ENCODE data around the gene KCNA10.

The KCNA10 gene

GRCh38 chr1:110485725-110486124, 33.2 kb downstream of the KCNA10 start:
- TF ChIP-seq POLR2AphosphoS5 (IDR thresholded peaks at IDR 0.05; ENCODE audit: low read depth, low read length) (no peak), FOXP2 (optimal IDR thresholded peaks at IDR 0.05; ENCODE audit: borderline replicate concordance, extremely low read depth, extremely low read length, insufficient read depth) (no peak), SIN3A (IDR thresholded peaks at IDR 0.05; ENCODE audit: borderline replicate concordance, insufficient read depth, low read length) (no peak), TAF1 (IDR thresholded peaks at IDR 0.05; ENCODE audit: borderline replicate concordance, insufficient read depth, low read length) (no peak), REST (IDR thresholded peaks at IDR 0.05; ENCODE audit: insufficient read depth in 1 of 2, low read depth in 2 of 2, low read length in 2 of 2) (no peak)

GRCh38 chr1:110484801-110485200, 34.2 kb downstream of the KCNA10 start:
- no peak for TF ChIP-seq TAF1 (IDR thresholded peaks at IDR 0.05; ENCODE audit: borderline replicate concordance, insufficient read depth, low read length)
- no peak for TF ChIP-seq REST (IDR thresholded peaks at IDR 0.05; ENCODE audit: insufficient read depth in 1 of 2, low read depth in 2 of 2, low read length in 2 of 2)
- no peak for TF ChIP-seq POLR2AphosphoS5 (IDR thresholded peaks at IDR 0.05; ENCODE audit: low read depth, low read length)
- TF ChIP-seq FOXP2 (optimal IDR thresholded peaks at IDR 0.05; ENCODE audit: borderline replicate concordance, extremely low read depth, extremely low read length, insufficient read depth) = no peak
- no peak for TF ChIP-seq SIN3A (IDR thresholded peaks at IDR 0.05; ENCODE audit: borderline replicate concordance, insufficient read depth, low read length)

DNA sequence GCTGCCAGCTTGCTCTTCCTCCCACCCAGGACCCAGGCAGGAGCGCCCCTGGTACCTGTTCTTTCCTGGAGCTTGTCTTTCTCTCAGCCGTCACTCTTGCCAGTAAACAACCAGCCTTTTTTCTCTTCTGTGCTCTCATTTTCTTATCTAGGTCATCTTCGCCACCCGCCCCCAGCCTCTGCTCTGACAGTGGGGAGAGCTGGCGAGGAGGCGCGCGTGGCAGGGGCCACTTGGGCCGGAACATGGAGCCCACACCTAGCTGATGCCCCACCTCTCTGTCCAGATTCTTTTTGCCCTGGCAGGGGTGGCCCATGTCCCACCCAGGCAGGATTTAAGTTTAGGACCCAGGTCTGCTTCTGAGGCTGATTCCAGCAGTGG, 35.7 kb downstream of the KCNA10 start:
- TF ChIP-seq SIN3A (IDR thresholded peaks at IDR 0.05; ENCODE audit: borderline replicate concordance, insufficient read depth, low read length) = no peak
- no peak for TF ChIP-seq POLR2AphosphoS5 (IDR thresholded peaks at IDR 0.05; ENCODE audit: low read depth, low read length)
- no peak for TF ChIP-seq FOXP2 (optimal IDR thresholded peaks at IDR 0.05; ENCODE audit: borderline replicate concordance, extremely low read depth, extremely low read length, insufficient read depth)
- no peak for TF ChIP-seq TAF1 (IDR thresholded peaks at IDR 0.05; ENCODE audit: borderline replicate concordance, insufficient read depth, low read length)
- no peak for TF ChIP-seq REST (IDR thresholded peaks at IDR 0.05; ENCODE audit: insufficient read depth in 1 of 2, low read depth in 2 of 2, low read length in 2 of 2)

GRCh38 chr1:110482662-110483307, 36.2 kb downstream of the KCNA10 start:
- TF ChIP-seq SIN3A (IDR thresholded peaks at IDR 0.05; ENCODE audit: borderline replicate concordance, insufficient read depth, low read length) (no peak), TAF1 (IDR thresholded peaks at IDR 0.05; ENCODE audit: borderline replicate concordance, insufficient read depth, low read length) (no peak), POLR2AphosphoS5 (IDR thresholded peaks at IDR 0.05; ENCODE audit: low read depth, low read length) (no peak), REST (IDR thresholded peaks at IDR 0.05; ENCODE audit: insufficient read depth in 1 of 2, low read depth in 2 of 2, low read length in 2 of 2) (no peak), FOXP2 (optimal IDR thresholded peaks at IDR 0.05; ENCODE audit: borderline replicate concordance, extremely low read depth, extremely low read length, insufficient read depth) (no peak)

Data from PFSK-1 (cell line).